NCI-H146 treated with DMSO at 0.1 percent for 48 hours (cell line): ENCODE measurements around the gene UGCG.
"Not testable (repeated sequence)": the region's sequence is repeated elsewhere in the genome, so short reads cannot be mapped to it uniquely, and the experiment has no call there.

ENCODE experiments used
- DNase-seq: peaks from one replicate; lab custom pipeline; 2025; ENCODE audit not compliant: unreplicated experiment; lab: John Stamatoyannopoulos, UW

The UGCG gene

GRCh38 chr9:111917980-111918379 lies 21.4 kb downstream of the UGCG start:
- DNase-seq = no peak

- no peak for DNase-seq
Observed at GRCh38 chr9:111919875-111920274, 23.3 kb downstream of the UGCG start.

GRCh38 chr9:111920531-111920930 lies 23.9 kb downstream of the UGCG start:
- no peak for DNase-seq

GRCh38 chr9:111922324-111923013 lies 25.9 kb downstream of the UGCG start:
- DNase-seq = no peak

- DNase-seq = no peak
Observed at GRCh38 chr9:111924281-111924680, 27.7 kb downstream of the UGCG start.

- DNase-seq = no peak
Observed at GRCh38 chr9:111925017-111925770, 28.6 kb downstream of the UGCG start.

- DNase-seq = no peak
Observed at GRCh38 chr9:111925784-111926183, 29.2 kb downstream of the UGCG start.

- no peak for DNase-seq
Observed at GRCh38 chr9:111926421-111926875, 29.8 kb downstream of the UGCG start.

- DNase-seq = no peak
Observed at GRCh38 chr9:111928359-111928720, 31.7 kb downstream of the UGCG start.

- DNase-seq = no peak
Observed at GRCh38 chr9:111934747-111935146, 38.1 kb downstream of the UGCG start.

GRCh38 chr9:111936391-111936790 lies 39.8 kb downstream of the UGCG start:
- DNase-seq = no peak

GRCh38 chr9:111937301-111937700 lies 40.7 kb downstream of the UGCG start:
- no peak for DNase-seq

GRCh38 chr9:111937781-111938426 lies 41.3 kb downstream of the UGCG start:
- no peak for DNase-seq

GRCh38 chr9:111938427-111938800 lies 41.8 kb downstream of the UGCG start:
- DNase-seq = no peak

GRCh38 chr9:111939322-111939721 lies 42.7 kb downstream of the UGCG start:
- no peak for DNase-seq

GRCh38 chr9:111940697-111941096 lies 44.1 kb downstream of the UGCG start:
- DNase-seq = no peak

GRCh38 chr9:111943200-111943599 lies 46.6 kb downstream of the UGCG start:
- no peak for DNase-seq

- DNase-seq = no peak
Observed at GRCh38 chr9:111943746-111944145, 47.1 kb downstream of the UGCG start.

- no peak for DNase-seq
Observed at GRCh38 chr9:111944241-111944866, 47.7 kb downstream of the UGCG start.

GRCh38 chr9:111945216-111945615 lies 48.6 kb downstream of the UGCG start:
- DNase-seq = no peak

GRCh38 chr9:111948109-111948508 lies 51.5 kb downstream of the UGCG start:
- DNase-seq = not testable (repeated sequence)

GRCh38 chr9:111948951-111949350 lies 52.3 kb downstream of the UGCG start:
- DNase-seq = no peak
